Ovary (tissue), 9 donors: Measurements from ENCODE around the gene GDF7. TPM values are rescaled to one million over a fixed set of nuclear protein-coding genes. Genes with fewer than 3 reads are reported as not detected.
A peak's percentile ranks its signal among the peaks of the same experiment; 100 is the strongest.

Experiments
- DNase-seq, 5 donors: peaks; one replicate each; pipeline ENCODE4 v3.0.0-alpha.2; 2019 to 2020
- H3K27ac ChIP-seq, 2 donors: fragments of 200-600 bp; one replicate each; pipeline versions ENCODE4 v1.5.1 to v1.8.0; 2019 to 2022
- H3K27me3 ChIP-seq: fragments of 200-600 bp; one replicate; pipeline ENCODE4 v1.8.0; 2022
- H3K36me3 ChIP-seq: fragments of 200-600 bp; sonication (generic); one replicate; pipeline ENCODE4 v1.5.1; 2019
- H3K4me1 ChIP-seq: one replicate; pipeline ENCODE4 v1.8.1; 2013; ENCODE audit warnings: mild to moderate bottlenecking, moderate library complexity; ENCODE audit not compliant: insufficient read depth
- H3K4me3 ChIP-seq: fragments of 200-600 bp; sonication (generic); one replicate; pipeline ENCODE4 v1.5.1; 2017
- H3K9me3 ChIP-seq, 2 donors: fragments of 200-600 bp in 1 of 2; sonication (generic) in 1 of 2; one replicate each; pipeline versions ENCODE4 v1.5.1 to v1.8.1; 2013 to 2019; ENCODE audit warnings: mild to moderate bottlenecking in 1 of 2, moderate library complexity in 1 of 2
- EP300 ChIP-seq: sonication (generic); formaldehyde crosslinking; IDR thresholded peaks from one replicate; pipeline ENCODE4 v1.6.1; 2017; ENCODE audit warnings: antibody characterized with exemption
- POLR2A ChIP-seq: fragments of 450-650 bp; IDR thresholded peaks from one replicate; pipeline ENCODE4 v1.6.1; 2017; ENCODE audit warnings: antibody characterized with exemption, mild to moderate bottlenecking, moderate library complexity
- WGBS, 3 donors: extraction: QIAGEN DNeasy Blood & Tissue Kit in 1 of 3; methylation state at CpG; one replicate each; pipeline versions ENCODE4 v1.1.5 to v1.1.7; 2013 to 2017; 5-methylcytosine and 5-hydroxymethylcytosine counted together
- intact Hi-C, 4 donors: fragments of 100-400 bp; cut with DNase I; formaldehyde crosslinking; loops; one replicate each; pipeline versions ENCODE4 v1.11.0 to v1.15.1; 2022 to 2023
- polyA plus RNA-seq, 2 donors: library from polyadenylated mRNA; stranded (reverse); fragments of 200-250 nt in 1 of 2; fragments of 350-450 nt in 1 of 2; fragmentation: Illumina TruSeq in 1 of 2; extraction: RNeasy Lipid Tissue Mini Kit (QIAGEN cat#74804) in 1 of 2; gene quantifications; one replicate each; pipeline ENCODE4 v1.2.3, GENCODE V29; 2013 to 2014
- total RNA-seq, 7 donors: library from RNA; depleted of rRNA in 2 of 7; stranded (reverse); fragments of >200 nt in 2 of 7; fragmentation: NEBNext Ultra II Directional in 3 of 7; extraction: Animal tissue kit (Norgen Biotek cat#: 25700) in 3 of 7; gene quantifications; one replicate each; pipeline versions ENCODE4 v1.1.0 to v1.2.4, GENCODE V29; 2016 to 2023
- TF ChIP-seq, protein P1 (sequence below), 3 donors: fragments of 450-650 bp in 2 of 3; fragments of 200-600 bp in 1 of 3; IDR thresholded peaks; one replicate each; pipeline versions ENCODE4 v1.5.1 to v1.8.0; 2016 to 2022; ENCODE audit warnings: antibody characterized with exemption in 3 of 3, mild to moderate bottlenecking in 1 of 3
- donor health status: DM: no; HTN: no; CAD: no; lungs with moderate emphysema.
- donor health status: DM: no; HTN: no; CAD: no.
- donor health status: Bipolar disorder and iron deficiency.
- donor health status: DM: yes; HTN: yes; CAD: no.
- donor health status: DM: no; HTN: no; CAD: no.
- donor health status: DM: yes; HTN: yes; CAD: no.

The GDF7 gene
- total and polyA plus RNA-seq, 9 donors = 0.11 to 1.7 (median 0.48) TPM

DNA sequence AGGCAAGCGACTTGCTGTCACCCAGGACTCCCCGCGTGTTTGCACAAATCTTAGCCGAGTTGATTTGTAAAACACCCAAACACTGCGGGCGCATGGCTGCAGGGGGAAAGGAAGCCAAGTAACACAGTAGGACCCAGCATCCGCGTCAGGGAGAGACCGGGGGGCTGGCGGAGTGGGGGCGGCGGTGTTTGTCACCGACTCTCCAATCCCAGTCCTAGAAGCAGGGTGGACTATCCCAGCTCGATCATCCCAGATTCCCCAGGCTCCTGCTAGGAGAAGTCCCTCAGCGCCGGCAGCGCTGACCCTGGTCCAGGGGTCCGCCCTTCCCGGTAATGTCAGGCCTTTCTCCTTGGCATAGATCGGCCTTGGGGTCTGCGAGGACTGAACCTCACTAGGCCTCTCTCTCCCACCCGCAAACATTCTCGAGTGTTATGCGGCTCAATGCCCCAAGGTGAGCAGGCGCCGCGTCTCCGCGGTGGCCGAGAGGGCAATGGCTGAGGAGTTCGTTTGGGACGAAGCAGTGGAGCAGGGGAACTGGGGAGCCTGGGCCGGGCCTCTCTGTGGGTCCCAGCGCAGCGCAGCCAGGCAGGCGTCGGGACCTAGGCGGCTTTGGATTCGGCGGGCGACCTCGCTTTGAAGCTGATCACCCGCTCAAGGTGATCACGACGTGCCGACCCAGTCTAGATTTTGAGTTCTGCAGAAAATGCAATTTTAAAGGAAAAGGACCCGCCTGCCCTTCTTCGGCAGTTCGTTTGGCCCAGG, 1.5 kb upstream of the GDF7 start:
- Histone ChIP-seq H3K27ac (no peak overlapping the region), H3K36me3 (no peaks in the 10 kb centered on the region), H3K9me3 (no peaks in the 10 kb centered on the region), H3K27me3 (no peaks in the 10 kb centered on the region), H3K4me3 (peak overlapping the region; percentile 43), H3K4me1 (peaks cover 8% of the 10 kb centered on the region)
- peak in 1 of 5 donors; percentile 30 for DNase-seq
- 10 to 25% (median 13%) methylated on average over 43 to 49 of the region's 49 CpGs for WGBS, 3 donors
- TF ChIP-seq, protein P1, sequence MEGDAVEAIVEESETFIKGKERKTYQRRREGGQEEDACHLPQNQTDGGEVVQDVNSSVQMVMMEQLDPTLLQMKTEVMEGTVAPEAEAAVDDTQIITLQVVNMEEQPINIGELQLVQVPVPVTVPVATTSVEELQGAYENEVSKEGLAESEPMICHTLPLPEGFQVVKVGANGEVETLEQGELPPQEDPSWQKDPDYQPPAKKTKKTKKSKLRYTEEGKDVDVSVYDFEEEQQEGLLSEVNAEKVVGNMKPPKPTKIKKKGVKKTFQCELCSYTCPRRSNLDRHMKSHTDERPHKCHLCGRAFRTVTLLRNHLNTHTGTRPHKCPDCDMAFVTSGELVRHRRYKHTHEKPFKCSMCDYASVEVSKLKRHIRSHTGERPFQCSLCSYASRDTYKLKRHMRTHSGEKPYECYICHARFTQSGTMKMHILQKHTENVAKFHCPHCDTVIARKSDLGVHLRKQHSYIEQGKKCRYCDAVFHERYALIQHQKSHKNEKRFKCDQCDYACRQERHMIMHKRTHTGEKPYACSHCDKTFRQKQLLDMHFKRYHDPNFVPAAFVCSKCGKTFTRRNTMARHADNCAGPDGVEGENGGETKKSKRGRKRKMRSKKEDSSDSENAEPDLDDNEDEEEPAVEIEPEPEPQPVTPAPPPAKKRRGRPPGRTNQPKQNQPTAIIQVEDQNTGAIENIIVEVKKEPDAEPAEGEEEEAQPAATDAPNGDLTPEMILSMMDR (IDR thresholded peaks at IDR 0.05) = no peak
- TF ChIP-seq POLR2A = no peak
- TF ChIP-seq EP300 = no peak
- intact Hi-C loops = loop anchor here in 2 of 4 donors (2.0 to 5.0 kb wide), 2 partner anchors 297 to 299 kb away; no protein-coding TSS in a partner anchor

DNA sequence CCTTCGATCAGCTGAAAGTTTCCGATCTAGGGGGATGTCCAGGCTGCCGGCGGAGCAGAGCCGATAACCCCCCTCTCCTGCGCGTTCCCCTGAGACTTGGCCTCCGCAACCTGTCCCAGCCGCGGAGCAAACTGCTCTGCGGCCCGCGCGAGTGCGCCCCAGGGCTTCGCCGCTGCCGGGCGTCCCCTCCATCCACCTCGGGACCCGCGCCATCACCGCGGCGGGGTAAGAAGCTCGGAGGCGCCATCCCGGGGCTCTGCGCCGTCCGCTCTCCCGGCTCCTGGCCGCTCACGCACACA, 990 bp upstream of the GDF7 start:
- 0 to 2% (median 1%) methylated on average over 8 to 34 of the region's 34 CpGs for WGBS, 3 donors
- Histone ChIP-seq H3K27ac (no peak overlapping the region), H3K27me3 (no peaks in the 10 kb centered on the region)

DNA sequence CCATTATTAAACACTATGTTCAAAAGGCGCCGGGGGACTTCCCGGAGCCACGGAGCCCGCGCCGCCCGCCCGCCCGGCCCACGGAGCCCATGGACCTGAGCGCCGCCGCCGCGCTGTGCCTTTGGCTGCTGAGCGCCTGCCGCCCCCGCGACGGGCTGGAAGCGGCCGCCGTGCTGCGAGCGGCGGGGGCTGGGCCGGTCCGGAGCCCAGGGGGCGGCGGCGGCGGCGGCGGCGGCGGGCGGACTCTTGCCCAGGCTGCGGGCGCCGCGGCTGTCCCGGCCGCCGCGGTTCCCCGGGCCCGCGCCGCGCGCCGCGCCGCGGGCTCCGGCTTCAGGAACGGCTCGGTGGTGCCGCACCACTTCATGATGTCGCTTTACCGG, 197 bp downstream of the GDF7 start:
- H3K27me3 ChIP-seq = peaks cover 3% of the 10 kb centered on the region
- H3K4me1 ChIP-seq = peaks cover 8% of the 10 kb centered on the region
- intact Hi-C loops = loop anchor here in 1 of 4 donors (5.0 kb wide), 1 partner anchor 295 kb away; no protein-coding TSS in a partner anchor
- H3K4me3 ChIP-seq = peak overlapping the region; percentile 43
- DNase-seq = no peak
- WGBS, 3 donors = 0% methylated on average over 29 to 52 of the region's 62 CpGs; no CpG with 5 or more reads in 1 of the 3 donors
- H3K27ac ChIP-seq = no peak overlapping the region
- H3K9me3 ChIP-seq = no peaks in the 10 kb centered on the region
- no peak for TF ChIP-seq POLR2A
- TF ChIP-seq, protein P1 (IDR thresholded peaks at IDR 0.05) = no peak
- no peaks in the 10 kb centered on the region for H3K36me3 ChIP-seq

More for the DNA sequence above, 990 bp upstream of the GDF7 start:
- TF ChIP-seq POLR2A (no peak), EP300 (no peak)
- TF ChIP-seq, protein P1 (IDR thresholded peaks at IDR 0.05) = no peak
- peaks cover 8% of the 10 kb centered on the region for H3K4me1 ChIP-seq
- intact Hi-C loops = loop anchor here in 1 of 4 donors (5.0 kb wide), 1 partner anchor 296 kb away; no protein-coding TSS in a partner anchor
- H3K9me3 ChIP-seq = no peaks in the 10 kb centered on the region
- no peaks in the 10 kb centered on the region for H3K36me3 ChIP-seq
- peak overlapping the region; percentile 43 for H3K4me3 ChIP-seq
- DNase-seq = no peak

DNA sequence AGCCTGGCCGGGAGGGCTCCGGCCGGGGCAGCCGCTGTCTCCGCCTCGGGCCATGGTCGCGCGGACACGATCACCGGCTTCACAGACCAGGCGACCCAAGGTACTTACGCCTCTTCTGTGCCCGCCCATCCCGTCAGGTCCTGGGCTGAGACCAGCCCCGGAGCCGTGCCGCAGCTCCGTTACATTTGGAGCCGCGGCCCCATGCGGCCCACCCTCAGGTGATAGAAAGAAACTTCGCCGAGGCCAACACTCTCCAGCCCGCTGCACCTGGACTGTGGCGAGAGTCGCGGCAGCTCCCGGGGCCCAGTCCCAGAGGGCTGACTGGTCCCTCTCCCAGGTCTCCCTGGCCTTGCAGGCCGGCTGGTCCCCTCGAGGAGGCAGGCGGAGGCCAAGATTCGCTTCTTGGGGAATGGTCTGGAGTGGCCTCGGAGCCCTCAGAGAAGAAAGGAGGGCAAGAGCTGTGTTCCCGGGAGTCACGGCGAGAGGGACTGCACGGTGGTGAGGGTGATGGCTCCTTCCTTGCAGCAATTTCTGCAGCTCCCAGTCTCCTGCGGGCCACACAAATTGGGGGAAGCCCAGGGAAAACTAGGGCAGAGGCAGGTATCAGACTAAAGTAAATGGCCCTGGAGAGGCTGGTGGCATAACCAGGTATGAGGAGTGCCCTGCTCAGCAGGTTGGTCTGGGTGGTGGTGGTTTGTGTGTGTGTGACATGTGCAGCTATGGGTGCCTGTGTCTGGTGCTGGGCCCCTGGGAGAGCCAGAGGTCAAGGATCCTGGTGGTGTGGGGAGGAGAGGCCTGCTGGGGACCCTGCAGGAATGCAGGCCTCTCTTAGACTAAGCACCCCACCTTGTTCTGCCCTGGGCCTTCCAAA, 822 bp downstream of the GDF7 start:
- intact Hi-C loops = loop anchor here in 1 of 4 donors (5.0 kb wide), 1 partner anchor 295 kb away; no protein-coding TSS in a partner anchor
- TF ChIP-seq, protein P1 (IDR thresholded peaks at IDR 0.05) = no peak
- TF ChIP-seq EP300 (no peak), POLR2A (no peak)
- Histone ChIP-seq H3K4me3 (peak overlapping the region; percentile 32), H3K27me3 (peaks cover 5% of the 10 kb centered on the region), H3K27ac (no peak overlapping the region), H3K36me3 (no peaks in the 10 kb centered on the region), H3K4me1 (peaks cover 8% of the 10 kb centered on the region), H3K9me3 (no peaks in the 10 kb centered on the region)
- WGBS, 3 donors = 28 to 48% (median 35%) methylated on average over 24 to 39 of the region's 39 CpGs
- peak in 1 of 5 donors; percentile 36 for DNase-seq
